Endodermal cell (in vitro differentiated cells): Measurements from ENCODE around the gene NDC80. TPM values are rescaled to one million over a fixed set of nuclear protein-coding genes. Genes with fewer than 3 reads are reported as not detected.

Source experiments
- DNase-seq: peaks from one replicate; pipeline ENCODE4 v3.0.0-alpha.2; 2017
- H3K27ac ChIP-seq: 2 replicates; pipeline ENCODE4 v1.5.1; 2013; ENCODE audit warnings: mild to moderate bottlenecking, low read depth, low read length, moderate library complexity
- H3K27me3 ChIP-seq: 2 replicates; pipeline ENCODE4 v1.6.1; 2013; ENCODE audit warnings: mild to moderate bottlenecking, low read length, moderate library complexity; ENCODE audit not compliant: insufficient read depth, control insufficient read depth, poor library complexity, severe bottlenecking
- H3K36me3 ChIP-seq: 2 replicates; pipeline ENCODE4 v1.7.0; 2013; ENCODE audit warnings: mild to moderate bottlenecking, low read length, moderate library complexity; ENCODE audit not compliant: control insufficient read depth, insufficient read depth
- H3K4me1 ChIP-seq: one replicate; pipeline ENCODE4 v1.7.0; 2013; ENCODE audit warnings: low read length; ENCODE audit not compliant: control insufficient read depth, insufficient read depth
- H3K4me3 ChIP-seq: 2 replicates; pipeline ENCODE4 v1.5.1; 2013; ENCODE audit warnings: mild to moderate bottlenecking, low read length, moderate library complexity
- H3K9ac ChIP-seq: 2 replicates; pipeline ENCODE4 v1.6.1; 2013; ENCODE audit warnings: mild to moderate bottlenecking, low read length, moderate library complexity; ENCODE audit not compliant: poor library complexity, severe bottlenecking; ENCODE audit errors: extremely low read depth
- H3K9me3 ChIP-seq: 2 replicates; pipeline ENCODE4 v1.6.1; 2013; ENCODE audit warnings: mild to moderate bottlenecking, low read length, moderate library complexity; ENCODE audit not compliant: control insufficient read depth
- H3K27ac Mint-ChIP-seq: 2 replicates; pipeline ENCODE4 v1.8.0; 2020; ENCODE audit warnings: mixed read lengths
- H3K27me3 Mint-ChIP-seq: 2 replicates; pipeline ENCODE4 v1.8.0; 2021; ENCODE audit warnings: mild to moderate bottlenecking, mixed read lengths; ENCODE audit not compliant: insufficient read depth
- H3K36me3 Mint-ChIP-seq: 2 replicates; pipeline ENCODE4 v1.8.0; 2020; ENCODE audit warnings: low read depth, mixed read lengths
- H3K4me1 Mint-ChIP-seq: 2 replicates; pipeline ENCODE4 v1.8.0; 2020; ENCODE audit warnings: mixed read lengths
- H3K4me3 Mint-ChIP-seq: 2 replicates; pipeline ENCODE4 v1.8.0; 2020; ENCODE audit warnings: mild to moderate bottlenecking, moderate library complexity, mixed read lengths
- H3K9me3 Mint-ChIP-seq: 2 replicates; pipeline ENCODE4 v1.8.0; 2020; ENCODE audit warnings: mild to moderate bottlenecking, mixed read lengths
- WGBS, 2 experiments: methylation state at CpG; one replicate each; pipeline versions ENCODE4 v1.1.5 to v1.1.7; 2013; ENCODE audit warnings: missing lambda C conversion rate in 2 of 2, mixed read lengths in 1 of 2; ENCODE audit not compliant: insufficient coverage in 1 of 2, insufficient read length in 1 of 2; 5-methylcytosine and 5-hydroxymethylcytosine counted together
- total RNA-seq, 2 donors: library from RNA; stranded (reverse); fragmentation: NEBNext Ultra II Directional in 1 of 2; extraction: Animal tissue kit (Norgen Biotek cat#: 25700) in 1 of 2; gene quantifications; 2 replicates in 1 of 2; 3 replicates in 1 of 2; pipeline ENCODE4 v1.2.1, GENCODE V29; 2021
- TF ChIP-seq, protein P1 (sequence below): fragments of 200-600 bp; sonication (generic); conservative IDR thresholded peaks from 2 replicates; pipeline ENCODE4 v1.5.0; 2021; ENCODE audit warnings: antibody characterized with exemption, mild to moderate bottlenecking

The NDC80 gene
- total RNA-seq, 2 donors from 2014 or later: 29.7 to 61.8 TPM

DNA sequence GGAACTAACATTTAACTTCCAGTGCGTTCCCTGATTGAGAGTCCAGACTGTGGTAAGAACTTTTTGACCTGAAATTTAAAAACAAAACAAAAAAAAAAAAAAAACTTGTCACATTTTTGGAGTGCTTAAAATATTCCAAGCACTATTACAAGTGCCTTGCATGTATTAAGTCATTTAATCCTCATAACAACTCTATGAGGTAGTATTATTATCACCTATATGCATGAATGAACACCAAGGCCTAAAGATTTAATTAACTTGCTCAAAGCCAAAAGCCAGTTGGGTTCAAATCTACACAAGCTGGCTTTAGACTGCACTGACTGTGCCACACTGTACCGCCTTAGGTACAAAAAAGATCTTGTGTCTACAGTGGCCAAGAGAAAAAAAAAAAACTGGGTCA is 35.3 kb upstream of the NDC80 start:
- H3K4me1 ChIP-seq: no peaks in the 10 kb centered on the region
- H3K36me3 ChIP-seq: peaks cover 42% of the 10 kb centered on the region
- WGBS, 2 experiments: 97 to 100% methylated on average over 2 of the region's 2 CpGs
- Mint-ChIP-seq H3K36me3 (peaks cover 53% of the 10 kb centered on the region), H3K4me3 (no peak overlapping the region), H3K4me1 (peaks cover 13% of the 10 kb centered on the region), H3K9me3 (peaks cover 21% of the 10 kb centered on the region), H3K27me3 (no peaks in the 10 kb centered on the region), H3K27ac (no peak overlapping the region)
- no peak overlapping the region for H3K27ac ChIP-seq
- peaks cover 33% of the 10 kb centered on the region for H3K9me3 ChIP-seq
- no peak overlapping the region for H3K9ac ChIP-seq
- TF ChIP-seq, protein P1, sequence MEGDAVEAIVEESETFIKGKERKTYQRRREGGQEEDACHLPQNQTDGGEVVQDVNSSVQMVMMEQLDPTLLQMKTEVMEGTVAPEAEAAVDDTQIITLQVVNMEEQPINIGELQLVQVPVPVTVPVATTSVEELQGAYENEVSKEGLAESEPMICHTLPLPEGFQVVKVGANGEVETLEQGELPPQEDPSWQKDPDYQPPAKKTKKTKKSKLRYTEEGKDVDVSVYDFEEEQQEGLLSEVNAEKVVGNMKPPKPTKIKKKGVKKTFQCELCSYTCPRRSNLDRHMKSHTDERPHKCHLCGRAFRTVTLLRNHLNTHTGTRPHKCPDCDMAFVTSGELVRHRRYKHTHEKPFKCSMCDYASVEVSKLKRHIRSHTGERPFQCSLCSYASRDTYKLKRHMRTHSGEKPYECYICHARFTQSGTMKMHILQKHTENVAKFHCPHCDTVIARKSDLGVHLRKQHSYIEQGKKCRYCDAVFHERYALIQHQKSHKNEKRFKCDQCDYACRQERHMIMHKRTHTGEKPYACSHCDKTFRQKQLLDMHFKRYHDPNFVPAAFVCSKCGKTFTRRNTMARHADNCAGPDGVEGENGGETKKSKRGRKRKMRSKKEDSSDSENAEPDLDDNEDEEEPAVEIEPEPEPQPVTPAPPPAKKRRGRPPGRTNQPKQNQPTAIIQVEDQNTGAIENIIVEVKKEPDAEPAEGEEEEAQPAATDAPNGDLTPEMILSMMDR: no peak
- no peaks in the 10 kb centered on the region for H3K27me3 ChIP-seq
- peak overlapping the region; percentile 6 for H3K4me3 ChIP-seq
- DNase-seq: no peak

DNA sequence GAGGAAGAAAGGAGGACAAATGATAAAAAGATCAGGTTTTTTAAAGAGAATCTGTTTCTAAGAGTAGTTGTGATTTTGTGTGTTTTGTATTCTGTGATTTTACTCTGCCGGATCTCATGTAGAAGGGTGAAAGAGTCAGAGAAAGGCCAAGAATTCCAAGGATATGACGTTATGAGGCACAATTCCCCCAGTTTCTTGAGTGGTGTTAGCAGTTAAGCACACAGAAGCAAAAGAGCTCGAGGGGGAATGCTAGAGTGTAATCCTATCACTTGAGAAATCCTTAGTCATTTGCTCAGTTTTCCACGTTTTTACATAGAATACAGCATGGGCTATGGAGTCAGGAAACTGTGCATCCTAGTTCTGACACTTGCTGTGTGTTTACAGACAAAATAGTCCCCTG is 34.9 kb upstream of the NDC80 start:
- H3K4me3 ChIP-seq: peak overlapping the region; percentile 6
- H3K4me1 ChIP-seq: no peaks in the 10 kb centered on the region
- Mint-ChIP-seq H3K4me1 (peaks cover 13% of the 10 kb centered on the region), H3K27me3 (no peaks in the 10 kb centered on the region), H3K4me3 (no peak overlapping the region), H3K27ac (no peak overlapping the region), H3K36me3 (peaks cover 53% of the 10 kb centered on the region), H3K9me3 (peaks cover 19% of the 10 kb centered on the region)
- no peaks in the 10 kb centered on the region for H3K27me3 ChIP-seq
- H3K27ac ChIP-seq: no peak overlapping the region
- H3K9ac ChIP-seq: no peak overlapping the region
- 80 to 85% methylated on average over 4 of the region's 4 CpGs for WGBS, 2 experiments
- H3K36me3 ChIP-seq: peaks cover 42% of the 10 kb centered on the region
- TF ChIP-seq, protein P1: no peak
- H3K9me3 ChIP-seq: peaks cover 29% of the 10 kb centered on the region
- DNase-seq: no peak

DNA sequence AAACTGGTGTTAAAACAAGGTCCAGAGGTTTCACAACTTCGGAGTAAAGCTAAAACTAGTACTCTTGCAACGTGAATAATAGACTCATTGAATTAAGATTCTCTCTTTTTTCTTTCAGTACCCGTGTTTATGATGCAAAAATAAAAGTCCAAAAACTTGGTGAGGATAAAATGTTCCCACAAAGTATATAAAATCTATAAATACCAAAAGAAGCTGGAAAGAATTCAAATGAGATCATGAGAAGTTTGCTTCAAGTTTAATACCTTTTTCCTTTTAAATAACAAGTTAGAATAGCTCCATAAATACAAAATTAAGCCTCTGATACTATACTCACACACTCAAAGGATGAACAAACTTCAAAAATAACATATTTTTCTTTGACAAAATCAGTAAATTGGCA is 34.1 kb upstream of the NDC80 start:
- Mint-ChIP-seq H3K4me3 (no peak overlapping the region), H3K27ac (no peak overlapping the region), H3K9me3 (peaks cover 11% of the 10 kb centered on the region), H3K27me3 (no peaks in the 10 kb centered on the region), H3K36me3 (peaks cover 47% of the 10 kb centered on the region), H3K4me1 (peaks cover 13% of the 10 kb centered on the region)
- H3K9me3 ChIP-seq: peaks cover 21% of the 10 kb centered on the region
- no peaks in the 10 kb centered on the region for H3K27me3 ChIP-seq
- no peak overlapping the region for H3K27ac ChIP-seq
- no peak for DNase-seq
- TF ChIP-seq, protein P1: no peak
- peaks cover 42% of the 10 kb centered on the region for H3K36me3 ChIP-seq
- H3K9ac ChIP-seq: no peak overlapping the region
- H3K4me1 ChIP-seq: no peaks in the 10 kb centered on the region
- H3K4me3 ChIP-seq: no peak overlapping the region
- 86 to 96% methylated on average over 1 to 2 of the region's 3 CpGs for WGBS, 2 experiments
